ENCODE data around the gene C2CD5. TPM values are rescaled to one million over a fixed set of nuclear protein-coding genes. Genes with fewer than 3 reads are reported as not detected.

The C2CD5 gene
- total and polyA plus RNA-seq, 2 of the 13 experiments (the other 11 are each of a cell fraction or from before 2014, with no cell fraction given): 12.6 to 14.6 TPM

GRCh38 chr12:22447223-22447622 is 97.1 kb downstream of the C2CD5 start:
- intact Hi-C loops (cut with micrococcal nuclease; ENCODE audit: unreplicated experiment) (no loop called here), in situ Hi-C loops (cut with HindIII; ENCODE audit: extremely low pct_ligation_motif_present, low pct_unique_long_range_greater_than_20kb) (loop anchor here (25.0 kb wide), 1 partner anchor 735 kb away; no protein-coding TSS in a partner anchor)
- FAIRE-seq: no peak
- Histone ChIP-seq H3K9ac (ENCODE audit: insufficient read depth, low read depth, low read length) (no peak overlapping the region), H3K27me3 (ENCODE audit: control insufficient read depth in 1 of 2, insufficient read depth in 2 of 2, low read length in 2 of 2) (no peaks in the 10 kb centered on the region), H3K27ac (ENCODE audit: extremely low read length, insufficient read depth, low read length) (no peak overlapping the region), H3K4me1 (ENCODE audit: insufficient read depth, low read length) (no peaks in the 10 kb centered on the region), H3K36me3 (replicated peaks in 1 of 2; ENCODE audit: control insufficient read depth in 1 of 2, insufficient read depth in 2 of 2, low read length in 2 of 2) (no peaks in the 10 kb centered on the region), H3K79me2 (ENCODE audit: insufficient read depth, low read length) (no peaks in the 10 kb centered on the region), H3K4me3 (replicated peaks in 1 of 3; ENCODE audit: insufficient read depth in 1 of 3, low read depth in 2 of 3, low read length in 3 of 3) (no peak overlapping the region), H3K9me3 (ENCODE audit: low read length) (no peaks in the 10 kb centered on the region), H4K20me1 (ENCODE audit: insufficient read depth, low read length) (no peaks in the 10 kb centered on the region), H2AFZ (ENCODE audit: low read length) (no peak overlapping the region), H3K4me2 (ENCODE audit: low read depth, low read length) (no peak overlapping the region)
- no peak for ATAC-seq
- DNase-seq (ENCODE audit: low spot score): no peak
- 68% methylated on average over 4 of the region's 4 CpGs for WGBS (ENCODE audit: low lambda C conversion rate)
- ChIA-PET POLR2A (no interaction called here), CTCF (ENCODE audit: low intra/inter-chr PET ratio, low total read pairs) (no interaction called here)
- BruUV-seq (replicated peaks): no TSS peak
- TF ChIP-seq NONO (IDR thresholded peaks at IDR 0.05) (no peak), NONO (CRISPR knock-in tag; conservative IDR thresholded peaks at IDR 0.05) (no peak), MIXL1 (CRISPR knock-in tag; IDR thresholded peaks at IDR 0.05) (no peak), ZSCAN5A (CRISPR knock-in tag; IDR thresholded peaks at IDR 0.05; ENCODE audit: borderline replicate concordance) (no peak), SRY (CRISPR knock-in tag; IDR thresholded peaks at IDR 0.05) (no peak), ZNF3 (CRISPR knock-in tag; IDR thresholded peaks at IDR 0.05) (no peak), ZNF816 (CRISPR knock-in tag; IDR thresholded peaks at IDR 0.05; ENCODE audit: borderline replicate concordance) (no peak), ZNF20 (CRISPR knock-in tag; IDR thresholded peaks at IDR 0.05) (no peak), ZNF468 (CRISPR knock-in tag; IDR thresholded peaks at IDR 0.05) (no peak), ZNF652 (CRISPR knock-in tag; IDR thresholded peaks at IDR 0.05; ENCODE audit: borderline replicate concordance, low read depth) (no peak), ZFP36 (IDR thresholded peaks at IDR 0.05; ENCODE audit: borderline replicate concordance, low read depth, low read length, partially characterized antibody) (no peak), ZBTB25 (CRISPR knock-in tag; IDR thresholded peaks at IDR 0.05) (no peak), CENPT (CRISPR knock-in tag; IDR thresholded peaks at IDR 0.05; ENCODE audit: low read depth) (no peak), FOXK2 (IDR thresholded peaks at IDR 0.05) (no peak), ISX (CRISPR knock-in tag; conservative IDR thresholded peaks at IDR 0.05) (no peak), ZNF556 (CRISPR knock-in tag; IDR thresholded peaks at IDR 0.05; ENCODE audit: borderline replicate concordance) (no peak)
- TF ChIP-seq, protein P1, sequence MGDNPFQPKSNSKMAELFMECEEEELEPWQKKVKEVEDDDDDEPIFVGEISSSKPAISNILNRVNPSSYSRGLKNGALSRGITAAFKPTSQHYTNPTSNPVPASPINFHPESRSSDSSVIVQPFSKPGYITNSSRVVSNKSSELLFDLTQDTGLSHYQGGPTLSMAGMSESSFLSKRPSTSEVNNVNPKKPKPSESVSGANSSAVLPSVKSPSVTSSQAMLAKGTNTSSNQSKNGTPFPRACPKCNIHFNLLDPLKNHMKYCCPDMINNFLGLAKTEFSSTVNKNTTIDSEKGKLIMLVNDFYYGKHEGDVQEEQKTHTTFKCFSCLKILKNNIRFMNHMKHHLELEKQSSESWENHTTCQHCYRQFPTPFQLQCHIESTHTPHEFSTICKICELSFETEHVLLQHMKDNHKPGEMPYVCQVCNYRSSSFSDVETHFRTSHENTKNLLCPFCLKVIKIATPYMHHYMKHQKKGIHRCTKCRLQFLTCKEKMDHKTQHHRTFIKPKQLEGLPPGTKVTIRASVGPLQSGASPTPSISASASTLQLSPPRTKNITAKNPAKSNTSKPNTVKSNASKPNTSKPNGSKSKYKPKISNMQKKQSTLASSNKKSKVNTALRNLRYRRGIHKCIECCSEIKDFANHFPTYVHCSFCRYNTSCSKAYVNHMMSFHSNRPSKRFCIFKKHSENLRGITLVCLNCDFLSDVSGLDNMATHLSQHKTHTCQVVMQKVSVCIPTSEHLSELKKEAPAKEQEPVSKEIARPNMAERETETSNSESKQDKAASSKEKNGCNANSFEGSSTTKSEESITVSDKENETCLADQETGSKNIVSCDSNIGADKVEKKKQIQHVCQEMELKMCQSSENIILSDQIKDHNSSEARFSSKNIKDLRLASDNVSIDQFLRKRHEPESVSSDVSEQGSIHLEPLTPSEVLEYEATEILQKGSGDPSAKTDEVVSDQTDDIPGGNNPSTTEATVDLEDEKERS (CRISPR knock-in tag; IDR thresholded peaks at IDR 0.05): no peak
- TF ChIP-seq, protein P2, sequence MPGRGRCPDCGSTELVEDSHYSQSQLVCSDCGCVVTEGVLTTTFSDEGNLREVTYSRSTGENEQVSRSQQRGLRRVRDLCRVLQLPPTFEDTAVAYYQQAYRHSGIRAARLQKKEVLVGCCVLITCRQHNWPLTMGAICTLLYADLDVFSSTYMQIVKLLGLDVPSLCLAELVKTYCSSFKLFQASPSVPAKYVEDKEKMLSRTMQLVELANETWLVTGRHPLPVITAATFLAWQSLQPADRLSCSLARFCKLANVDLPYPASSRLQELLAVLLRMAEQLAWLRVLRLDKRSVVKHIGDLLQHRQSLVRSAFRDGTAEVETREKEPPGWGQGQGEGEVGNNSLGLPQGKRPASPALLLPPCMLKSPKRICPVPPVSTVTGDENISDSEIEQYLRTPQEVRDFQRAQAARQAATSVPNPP (CRISPR knock-in tag; IDR thresholded peaks at IDR 0.05): no peak
